GM15510 (cell line): ENCODE data around the gene SRMS.

Experiments used
- POLR2A ChIP-seq: IDR thresholded peaks from 3 replicates; pipeline ENCODE4 v1.6.1; 2011; ENCODE audit warnings: borderline replicate concordance; ENCODE audit not compliant: insufficient read length; ENCODE audit errors: extremely low read depth

Gene SRMS

DNA sequence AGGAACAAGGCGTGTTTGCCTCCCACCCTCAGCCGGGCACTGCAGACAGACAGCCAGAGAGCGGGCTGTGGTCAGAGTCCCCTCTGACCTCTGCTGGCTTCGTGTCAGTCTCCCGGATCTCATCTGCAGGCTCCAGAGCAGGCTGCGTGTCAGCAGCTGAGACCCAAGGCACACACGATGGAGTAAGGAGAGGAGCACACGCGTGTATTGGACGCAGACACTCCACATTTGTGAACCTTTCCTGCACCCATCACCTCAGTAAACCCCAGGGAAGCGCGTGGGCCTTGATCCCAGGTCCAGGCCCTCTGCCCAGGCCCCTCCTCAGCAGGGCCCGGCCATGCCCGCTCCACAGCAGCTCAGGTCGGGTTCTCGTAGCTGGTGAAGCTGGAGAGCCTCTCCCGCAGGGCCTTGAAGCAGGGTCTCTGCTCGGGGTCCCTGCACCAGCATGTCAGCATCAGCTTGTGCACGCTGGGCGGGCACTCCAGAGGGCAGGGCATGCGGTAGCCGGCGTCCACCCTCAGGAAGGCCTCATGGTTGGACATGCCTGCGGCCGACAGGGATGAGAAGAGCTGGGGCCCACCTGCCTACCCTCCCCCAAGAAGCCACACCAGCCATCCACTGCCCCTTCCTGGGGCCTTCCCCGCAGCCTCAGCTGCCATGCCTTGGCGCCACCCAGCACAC lies 18.2 kb downstream of the SRMS start:
- TF ChIP-seq POLR2A, result no peak

DNA sequence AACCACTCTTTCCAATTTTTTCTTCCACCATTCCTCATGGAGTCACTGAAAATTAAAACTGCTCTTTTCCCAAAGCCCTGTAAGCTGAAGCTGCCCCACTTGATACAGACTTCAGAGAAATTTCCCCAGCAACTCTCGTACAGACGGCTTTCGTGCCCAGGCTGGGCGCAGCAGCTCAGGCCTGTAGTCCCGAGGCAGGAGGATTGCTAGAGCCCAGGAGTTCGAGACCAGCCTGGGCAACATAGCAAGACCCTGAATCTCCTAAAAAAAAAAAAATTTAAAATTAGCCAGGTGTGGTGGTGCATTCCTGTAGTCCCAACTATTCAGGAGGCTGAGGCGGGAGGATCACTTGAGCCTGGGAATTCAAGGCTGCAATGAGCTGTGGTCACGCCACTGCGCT lies 20.4 kb downstream of the SRMS start:
- TF ChIP-seq POLR2A, result no peak

GRCh38 chr20:63525971-63526370 lies 21.6 kb downstream of the SRMS start:
- TF ChIP-seq POLR2A, result no peak

GRCh38 chr20:63525185-63525584 lies 22.4 kb downstream of the SRMS start:
- no peak for TF ChIP-seq POLR2A

GRCh38 chr20:63522981-63523611 lies 24.5 kb downstream of the SRMS start:
- no peak for TF ChIP-seq POLR2A

DNA sequence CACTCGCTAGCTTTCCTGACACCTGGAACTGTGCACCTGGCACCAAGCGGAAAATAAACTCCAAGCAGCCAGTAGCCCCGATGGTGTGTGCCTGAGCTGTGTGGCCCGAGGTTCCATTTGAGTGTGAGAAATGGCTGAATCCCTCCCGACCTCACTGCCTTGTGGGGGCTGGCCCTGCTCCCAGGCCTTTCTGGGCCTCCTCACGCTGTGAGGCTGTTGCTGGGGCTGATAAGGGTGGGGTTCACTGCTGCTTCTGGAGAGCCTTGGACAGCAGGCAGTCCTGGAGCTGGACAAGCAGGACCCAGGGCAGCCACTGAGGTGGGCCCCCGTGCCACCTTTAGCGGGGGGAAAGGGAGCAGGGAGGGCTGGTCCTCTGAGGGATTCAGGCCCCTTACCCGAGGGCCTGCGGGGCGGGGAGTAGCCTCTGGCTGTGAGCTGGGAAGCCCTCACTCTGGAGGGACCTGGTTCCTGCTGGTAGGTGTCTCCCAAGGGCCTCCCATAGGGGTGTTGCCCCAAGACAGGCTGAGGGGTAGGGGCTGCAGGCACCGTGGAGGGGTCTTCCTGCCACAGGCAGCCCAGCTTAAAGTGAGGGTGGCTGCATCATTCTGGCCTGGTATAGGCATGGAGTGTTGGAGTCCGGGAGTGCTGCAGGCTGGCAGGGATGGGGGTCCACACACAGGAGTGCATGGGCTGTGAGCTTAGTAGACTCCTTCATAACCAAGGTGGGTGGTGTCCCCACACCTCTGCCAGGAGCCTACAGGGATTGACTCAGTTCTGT lies 25.3 kb downstream of the SRMS start:
- TF ChIP-seq POLR2A, result no peak

- TF ChIP-seq POLR2A, result no peak
Observed at GRCh38 chr20:63521602-63522001, 25.9 kb downstream of the SRMS start.

DNA sequence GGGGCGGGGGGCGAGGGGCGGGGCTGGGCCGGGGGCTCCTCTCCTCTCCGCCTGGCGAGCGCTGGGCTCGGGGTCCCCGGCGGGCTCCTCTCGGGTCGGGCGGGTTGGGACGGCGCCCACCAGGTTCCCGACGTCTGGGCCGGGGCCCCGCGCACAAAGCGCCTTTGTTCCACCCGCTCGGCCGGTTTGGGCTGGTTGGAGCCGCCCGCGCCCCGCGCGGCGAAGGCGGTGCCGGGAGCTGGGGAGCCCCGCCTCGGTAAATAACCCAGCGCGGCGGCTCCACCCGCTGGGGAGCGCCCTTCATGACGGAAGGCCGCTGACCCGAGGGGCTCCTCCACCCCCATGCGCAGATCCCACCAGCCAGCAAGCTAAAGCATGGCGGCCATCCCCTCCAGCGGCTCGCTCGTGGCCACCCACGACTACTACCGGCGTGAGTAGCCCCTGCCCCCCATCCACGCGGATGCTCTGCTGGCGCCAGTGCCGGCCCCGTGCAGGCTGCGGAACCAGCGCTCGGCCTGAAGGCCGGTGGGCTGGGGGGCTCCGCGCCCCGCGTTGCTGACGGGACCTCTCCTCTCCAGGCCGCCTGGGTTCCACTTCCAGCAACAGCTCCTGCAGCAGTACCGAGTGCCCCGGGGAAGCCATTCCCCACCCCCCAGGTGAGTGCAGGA lies 26.5 kb downstream of the SRMS start:
- TF ChIP-seq POLR2A, result no peak

GRCh38 chr20:63520504-63520933 lies 27.0 kb downstream of the SRMS start, which contains the start of gene PPDPF:
Gene PPDPF, plus strand, starts transcription at chr20:63520765. Its CDS starts 544 bp downstream, at chr20:63521309.
- TF ChIP-seq POLR2A, result peak; percentile 99

DNA sequence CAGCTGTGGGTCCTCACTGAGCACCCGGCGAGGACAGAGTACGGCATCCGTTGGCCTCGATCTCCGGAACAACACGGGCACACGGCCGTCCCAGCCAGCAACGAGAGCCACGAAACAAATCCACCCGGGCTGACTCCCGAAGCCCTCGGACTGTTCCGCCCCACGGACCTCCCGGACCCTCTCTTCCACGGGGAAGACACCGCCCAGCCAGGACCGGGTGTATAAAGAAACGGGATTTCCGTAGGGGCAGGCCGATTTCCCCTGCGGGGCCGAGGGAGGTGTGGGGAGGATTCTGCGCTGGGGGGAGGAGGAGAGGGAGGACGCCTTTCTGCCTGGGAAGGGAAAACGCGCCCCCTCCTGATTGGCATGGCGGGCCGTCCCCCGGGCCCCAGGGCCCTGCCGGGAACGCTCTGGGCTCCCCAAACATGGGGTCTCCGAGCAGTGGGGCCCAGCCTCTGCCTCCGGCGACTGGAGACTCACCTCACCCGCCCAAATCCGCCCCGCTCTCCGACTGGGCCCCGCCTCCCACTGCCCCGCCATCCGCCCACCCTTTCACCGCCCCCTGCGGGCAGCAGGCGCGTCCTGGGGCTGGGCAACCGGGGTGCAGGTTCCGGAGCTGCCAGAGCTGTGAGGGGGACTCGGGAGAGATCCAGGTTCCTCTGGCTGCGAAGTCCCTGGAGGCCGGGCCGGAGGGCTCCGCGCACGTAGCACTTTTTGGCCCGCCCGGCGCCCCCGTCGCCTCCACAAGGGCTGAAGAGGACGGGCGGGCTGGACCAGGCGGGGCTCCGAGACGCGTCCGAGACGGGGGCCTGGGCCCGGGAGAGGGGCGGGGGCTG lies 27.7 kb downstream of the SRMS start:
- TF ChIP-seq POLR2A, result no peak

DNA sequence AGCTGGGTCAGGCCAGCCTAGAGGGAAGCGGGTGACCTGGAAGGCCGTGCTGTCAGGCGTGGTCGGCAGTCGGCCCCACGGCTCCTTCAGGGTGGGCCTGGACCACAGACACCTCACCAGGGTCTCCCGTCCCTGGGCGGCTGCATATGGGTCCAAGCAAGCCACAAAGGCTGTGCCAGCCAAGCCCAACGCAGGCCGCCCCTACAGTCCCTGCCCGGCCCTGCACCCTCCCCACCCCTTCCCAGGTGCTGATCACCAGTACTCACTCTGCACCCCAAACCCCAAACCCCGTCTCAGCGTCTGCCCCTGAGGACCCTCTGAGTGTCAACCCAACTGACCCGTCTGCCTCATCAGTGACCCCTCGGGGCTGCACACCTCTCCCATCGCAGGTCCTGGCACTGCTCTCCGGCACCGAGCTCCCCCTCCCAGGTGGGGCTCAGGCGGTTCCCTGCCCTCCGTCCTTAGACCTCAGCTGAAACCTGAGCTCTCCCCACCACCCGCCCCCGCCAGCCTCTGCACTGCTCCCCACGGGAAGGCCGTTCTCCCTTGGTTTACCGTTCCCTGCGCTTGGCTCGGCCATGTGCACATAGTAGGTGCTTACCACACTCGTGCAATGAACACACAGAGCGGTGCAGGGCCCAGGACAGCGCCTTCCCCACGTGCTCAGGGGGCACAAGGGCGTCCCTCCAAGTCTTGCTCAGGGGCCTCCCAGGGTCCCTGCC lies 28.4 kb downstream of the SRMS start:
- TF ChIP-seq POLR2A, result no peak

DNA sequence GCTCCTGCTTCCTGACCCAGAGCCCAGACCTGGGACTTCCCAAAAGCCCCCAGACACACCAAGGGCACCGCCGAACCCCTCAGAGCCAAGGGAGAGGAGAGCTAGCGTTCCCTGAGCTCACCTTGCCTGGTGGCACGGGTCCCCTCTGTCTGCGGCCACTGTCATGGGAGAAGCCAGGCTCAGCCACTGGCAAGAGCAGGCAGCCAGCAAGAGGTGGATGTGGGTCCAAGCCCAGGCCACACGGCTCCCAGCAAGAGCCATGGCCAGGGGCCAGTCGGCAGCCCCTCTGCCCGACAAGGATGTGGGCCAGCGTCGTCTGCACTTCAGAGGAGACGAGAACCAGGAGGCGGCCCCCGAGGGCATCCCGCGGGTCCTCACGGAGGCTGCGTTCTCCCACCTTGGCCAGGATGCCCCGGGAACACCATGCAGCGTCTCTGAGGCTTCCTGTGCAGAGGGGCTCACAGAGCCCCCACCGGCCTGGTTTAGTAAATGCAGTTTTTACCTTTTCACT lies 29.1 kb downstream of the SRMS start:
- no peak for TF ChIP-seq POLR2A
